Activated CD4-positive, alpha-beta T cell treated with anti-CD3 and anti-CD28 coated beads for 48 hours (primary cell): ENCODE measurements around the gene HIVEP2.

ENCODE experiments used
- DNase-seq: peaks from one replicate; pipeline ENCODE4 v3.0.0-alpha.2; 2020

Gene HIVEP2

GRCh38 chr6:142810952-142811514 lies 133.9 kb downstream of the HIVEP2 start:
- DNase-seq, result no peak

DNA sequence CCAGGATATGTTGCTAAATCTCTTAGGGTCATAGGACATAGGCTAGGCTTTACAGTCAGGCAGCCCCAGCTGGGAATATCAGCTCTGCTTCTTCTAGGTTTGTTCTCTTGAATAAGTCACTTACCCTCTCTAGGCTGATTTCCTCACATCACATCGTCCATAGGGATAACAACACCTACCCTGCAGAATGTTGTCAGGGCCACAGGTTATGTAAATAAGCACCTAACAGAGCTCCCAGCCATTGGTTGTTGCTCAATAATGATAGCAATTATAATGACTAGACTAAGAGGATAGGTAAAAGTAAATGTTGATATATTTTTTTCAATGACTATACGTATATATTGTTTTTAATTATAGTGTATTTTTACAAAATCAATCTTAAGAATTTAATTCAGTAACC lies 135.0 kb downstream of the HIVEP2 start:
- no peak for DNase-seq

GRCh38 chr6:142808405-142809061 lies 136.4 kb downstream of the HIVEP2 start:
- DNase-seq, result no peak

DNA sequence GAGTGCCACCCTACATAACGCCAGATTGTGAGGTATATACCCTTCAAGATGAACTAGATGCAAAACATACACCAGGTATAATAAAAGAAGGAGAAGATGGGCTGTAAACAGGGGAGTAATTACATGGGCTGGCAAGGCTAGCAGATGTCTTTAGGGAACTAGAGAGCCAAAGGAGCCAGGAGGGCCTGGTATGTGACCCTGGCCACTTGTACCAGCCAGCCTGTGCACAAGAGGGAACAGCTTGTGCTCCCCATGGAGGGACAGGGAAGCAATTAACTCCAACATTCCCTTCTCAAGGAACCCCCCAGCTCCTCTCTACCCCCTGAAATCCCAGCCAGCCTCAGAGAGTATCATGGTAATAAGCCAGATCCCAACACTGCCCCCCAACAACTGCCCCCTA lies 139.9 kb downstream of the HIVEP2 start:
- no peak for DNase-seq

GRCh38 chr6:142804490-142804889 lies 140.5 kb downstream of the HIVEP2 start:
- no peak for DNase-seq

DNA sequence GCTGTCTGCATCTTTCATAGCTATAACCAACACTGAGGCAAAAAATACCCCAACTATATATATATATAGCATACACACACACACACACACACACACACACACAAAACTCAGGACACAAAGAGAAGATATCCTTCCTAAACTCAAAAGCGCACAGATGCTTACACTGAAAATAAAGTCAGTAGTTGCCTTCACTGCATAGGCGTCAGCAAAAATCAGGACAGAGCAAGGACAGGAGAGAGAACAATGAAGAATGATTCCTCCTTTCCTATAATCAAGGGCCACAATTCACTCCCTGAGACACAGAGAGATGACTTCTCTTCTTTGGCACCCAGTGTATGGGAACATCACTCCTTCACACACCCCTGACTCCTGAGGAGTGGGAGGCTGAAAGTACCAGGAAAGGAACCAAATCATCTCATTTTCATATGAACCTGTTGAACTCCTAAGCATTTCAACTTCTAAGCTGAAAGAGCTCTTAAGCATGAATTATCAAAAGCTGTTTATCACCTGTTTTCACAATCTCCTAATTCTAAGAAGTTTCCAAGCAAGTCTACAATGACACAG lies 141.4 kb downstream of the HIVEP2 start:
- no peak for DNase-seq

- no peak for DNase-seq
Measured at GRCh38 chr6:142803032-142803431, 141.9 kb downstream of the HIVEP2 start.

GRCh38 chr6:142802124-142802523 lies 142.9 kb downstream of the HIVEP2 start:
- DNase-seq, result peak; percentile 69

DNA sequence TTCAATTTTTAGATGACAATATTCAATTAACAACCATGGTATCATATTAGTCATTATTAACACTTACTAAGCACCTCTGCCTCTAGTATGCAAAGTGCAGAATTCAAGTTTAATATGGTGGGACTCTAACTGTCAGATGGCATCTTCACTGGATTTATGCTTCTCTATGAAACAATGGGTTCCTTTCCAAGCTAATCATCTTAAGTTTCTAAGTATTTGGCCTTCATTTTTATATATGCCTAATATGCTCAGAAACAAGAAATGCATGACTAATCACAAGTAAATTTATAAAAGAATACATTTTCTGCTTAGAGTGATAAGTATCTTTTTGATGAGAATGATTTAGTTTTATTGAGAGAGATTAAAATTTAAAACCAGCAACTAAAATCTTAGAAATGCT lies 144.7 kb downstream of the HIVEP2 start:
- no peak for DNase-seq

DNA sequence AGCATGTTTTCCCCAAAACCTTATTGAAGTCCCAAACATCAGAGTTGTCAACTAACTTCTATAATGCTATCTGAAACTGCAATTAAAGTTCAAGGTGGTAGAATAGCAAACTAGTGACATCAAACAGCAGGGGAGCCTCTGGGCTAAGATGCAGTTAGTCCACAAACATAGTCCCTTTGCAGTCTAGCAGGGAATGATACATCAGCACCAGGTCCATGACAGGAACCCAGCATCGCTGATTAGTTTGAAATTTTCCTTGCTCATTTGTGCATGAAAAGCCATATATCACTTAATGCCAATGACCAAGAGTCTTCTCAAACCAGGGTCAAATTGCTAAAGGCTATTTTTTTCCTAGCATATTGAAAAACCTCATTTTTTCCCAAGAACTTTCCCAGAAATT lies 145.3 kb downstream of the HIVEP2 start:
- no peak for DNase-seq

GRCh38 chr6:142797159-142797558 lies 147.8 kb downstream of the HIVEP2 start:
- no peak for DNase-seq

GRCh38 chr6:142796571-142796970 lies 148.4 kb downstream of the HIVEP2 start:
- DNase-seq, result no peak

GRCh38 chr6:142796024-142796423 lies 149.0 kb downstream of the HIVEP2 start:
- no peak for DNase-seq

DNA sequence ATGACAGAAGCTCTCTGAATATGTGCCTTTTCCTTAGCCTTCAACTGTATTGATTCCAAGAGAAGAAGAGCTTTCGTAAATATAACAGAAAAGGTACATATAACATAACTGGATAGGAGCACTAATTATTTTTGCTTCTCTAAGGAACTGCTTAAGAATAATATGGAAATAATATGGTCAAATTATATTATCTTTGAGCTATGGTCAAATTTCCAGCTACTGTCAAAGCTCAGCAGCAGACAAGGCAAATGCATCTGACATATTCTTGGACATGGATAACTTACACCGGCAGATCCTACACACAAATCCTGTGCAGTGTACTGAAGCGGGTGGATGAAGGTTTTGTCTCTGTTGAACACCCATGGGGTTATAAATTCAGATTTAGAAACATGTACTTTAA lies 150.6 kb downstream of the HIVEP2 start:
- no peak for DNase-seq

DNA sequence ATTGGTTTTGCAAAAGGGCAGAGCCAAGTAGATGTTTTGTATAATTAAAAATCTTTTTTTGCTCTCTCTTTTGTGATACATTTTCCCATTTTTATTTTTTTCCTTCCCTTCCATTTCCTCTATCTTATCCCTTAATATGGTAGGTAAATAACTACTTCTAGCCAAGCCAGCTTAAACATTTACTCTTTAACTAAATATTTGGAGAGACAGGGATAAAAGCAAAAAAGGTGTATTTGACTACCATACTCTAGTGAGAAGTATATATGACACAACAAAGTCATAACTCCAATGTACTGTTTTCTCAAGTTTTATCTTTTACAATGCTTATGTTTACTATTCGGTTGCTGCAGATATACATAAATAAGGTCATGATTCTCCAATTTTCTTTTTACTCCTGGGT lies 154.7 kb downstream of the HIVEP2 start:
- no peak for DNase-seq

DNA sequence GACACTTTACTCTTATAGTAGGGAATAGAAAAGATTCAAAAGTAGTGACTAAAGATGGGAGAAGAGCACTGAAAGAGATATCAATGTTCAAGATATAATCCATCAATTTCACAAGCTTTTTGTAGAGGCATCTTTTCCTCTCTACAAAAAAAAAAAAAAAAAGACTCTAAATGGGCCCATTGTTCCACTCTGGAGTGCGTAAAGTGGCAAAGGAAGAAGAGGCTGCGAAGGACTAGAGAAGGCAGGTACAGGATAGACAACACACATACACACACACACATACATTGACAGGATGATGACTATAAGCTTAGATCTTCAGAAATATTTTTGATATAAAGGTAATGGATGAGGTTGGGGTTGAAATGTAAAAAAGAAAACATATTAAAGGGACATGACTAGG lies 157.6 kb downstream of the HIVEP2 start:
- no peak for DNase-seq

DNA sequence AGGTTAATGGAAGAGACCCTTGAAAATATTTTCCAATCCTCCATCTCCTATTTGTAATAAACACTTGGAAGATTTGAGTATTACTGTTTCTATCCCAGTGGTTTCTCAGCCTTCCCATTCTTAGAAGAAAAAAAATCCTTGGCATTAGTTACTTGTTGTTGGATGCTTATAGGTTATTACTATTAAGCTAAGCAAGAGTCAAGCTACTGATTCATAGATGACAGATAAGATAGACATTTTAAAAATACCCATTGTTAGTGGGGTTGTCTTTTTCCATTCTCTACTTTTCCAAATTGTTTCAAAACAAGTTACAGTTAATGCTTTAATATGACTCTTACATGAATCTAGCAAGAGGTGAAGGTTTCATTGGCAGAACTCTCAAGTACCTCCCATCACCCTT lies 158.5 kb downstream of the HIVEP2 start:
- DNase-seq, result no peak

DNA sequence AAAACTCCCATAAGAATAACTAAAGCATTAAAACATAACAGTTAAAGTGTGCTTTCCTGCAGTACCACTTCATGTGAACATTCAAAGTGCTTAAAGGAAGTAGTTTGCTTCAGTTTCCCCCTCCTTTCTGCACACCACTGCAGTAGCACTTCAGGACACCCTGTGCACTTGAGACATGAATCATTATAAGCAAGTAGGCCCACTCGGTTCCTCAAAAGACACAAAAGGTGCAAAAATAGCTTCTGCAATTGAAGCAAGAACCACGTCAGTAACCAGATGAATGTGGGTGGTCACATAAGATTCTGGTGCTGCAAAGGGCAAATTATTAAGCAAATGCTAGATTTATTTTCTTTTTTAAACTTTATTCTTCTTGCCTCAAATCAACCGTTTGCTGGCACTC lies 160.6 kb downstream of the HIVEP2 start:
- peak; percentile 29 for DNase-seq

GRCh38 chr6:142783499-142783898 lies 161.5 kb downstream of the HIVEP2 start:
- no peak for DNase-seq

- DNase-seq, result no peak
Measured at GRCh38 chr6:142781129-142781528, 163.8 kb downstream of the HIVEP2 start.

GRCh38 chr6:142773859-142774648 lies 170.9 kb downstream of the HIVEP2 start:
- DNase-seq, result peak; percentile 29

DNA sequence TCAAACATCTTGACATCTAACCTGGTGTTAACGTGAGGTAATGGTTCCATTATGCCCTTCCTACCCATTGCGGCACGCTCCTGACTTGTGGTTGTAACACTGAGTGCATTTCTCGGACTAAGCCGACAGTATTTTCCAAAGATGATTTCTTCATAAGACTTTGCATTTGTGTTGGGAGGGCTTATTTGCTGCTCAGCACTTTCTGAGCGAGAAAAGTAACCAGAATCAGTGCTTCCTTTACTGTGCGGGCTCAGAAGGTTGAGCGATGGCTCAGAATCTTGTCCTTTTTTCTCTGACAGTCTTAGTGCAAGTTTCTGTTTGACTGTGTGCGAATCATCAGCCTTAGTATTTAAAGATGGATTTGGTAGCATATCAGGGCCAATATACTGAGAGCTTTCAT lies 171.7 kb downstream of the HIVEP2 start:
- peak; percentile 40 for DNase-seq

- DNase-seq, result no peak
Measured at GRCh38 chr6:142771162-142771561, 173.8 kb downstream of the HIVEP2 start.

- DNase-seq, result no peak
Measured at GRCh38 chr6:142765306-142765705, 179.7 kb downstream of the HIVEP2 start.
